Measurements from ENCODE around the gene ZBTB38.

ZBTB38 gene

DNA sequence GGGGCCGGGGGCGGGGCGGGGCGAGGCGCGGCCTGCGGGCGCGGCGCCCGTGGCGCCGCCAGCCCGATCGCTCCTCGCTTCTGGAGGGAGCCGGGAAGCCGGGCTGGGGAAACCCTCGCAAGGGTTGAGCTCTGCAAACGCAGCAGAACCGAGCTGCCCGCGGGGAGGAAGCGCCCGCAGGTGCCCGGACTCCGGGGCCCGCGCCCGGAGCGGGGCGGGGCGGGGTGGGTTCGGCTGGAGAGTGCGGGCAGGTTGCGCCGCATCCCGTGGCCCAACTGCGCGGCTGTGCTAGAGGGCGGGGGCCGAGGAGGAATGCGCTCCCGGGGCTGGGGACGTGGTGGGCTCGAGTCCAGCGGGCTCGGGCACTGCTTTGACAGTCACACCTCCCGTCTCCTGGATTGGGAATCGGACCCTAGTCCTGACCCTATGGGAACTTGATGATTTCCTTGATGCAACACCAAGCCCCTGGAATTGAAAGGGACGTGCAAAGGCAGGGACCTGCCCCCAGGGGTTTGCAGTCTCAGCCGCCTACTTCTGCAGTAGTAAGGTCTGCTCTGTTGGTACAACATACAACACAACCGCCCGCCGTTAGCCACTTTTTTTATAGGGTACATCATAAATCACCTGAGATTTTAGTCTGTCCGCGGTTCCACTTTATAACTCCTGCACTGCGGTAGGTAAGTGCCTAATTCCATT, 34.3 kb downstream of the ZBTB38 start:
- CTCF ChIA-PET, result interaction anchor here (1.2 kb wide), 2 partner anchors 10 to 37 kb away, joined by 3 to 4 read pairs; no protein-coding TSS in a partner anchor
- no peaks in the 10 kb centered on the region for H3K27me3 Mint-ChIP-seq
- peak; percentile 56 for DNase-seq
- H3K4me3 Mint-ChIP-seq, result peak overlapping the region; percentile 85
- peaks cover 26% of the 10 kb centered on the region for H3K4me1 Mint-ChIP-seq
- no peaks in the 10 kb centered on the region for H3K9me3 Mint-ChIP-seq
- H3K27ac Mint-ChIP-seq, result peak overlapping the region; percentile 86
- H3K36me3 Mint-ChIP-seq, result peaks cover 39% of the 10 kb centered on the region

GRCh38 chr3:141403576-141403975, 35.3 kb downstream of the ZBTB38 start:
- Mint-ChIP-seq H3K4me3 (peak overlapping the region; percentile 35), H3K27me3 (no peaks in the 10 kb centered on the region), H3K36me3 (peaks cover 44% of the 10 kb centered on the region), H3K9me3 (no peaks in the 10 kb centered on the region), H3K27ac (no peak overlapping the region), H3K4me1 (peaks cover 28% of the 10 kb centered on the region)
- no peak for DNase-seq
- CTCF ChIA-PET, result interaction anchor here (0.8 to 1.5 kb wide), 5 partner anchors 9 to 49 kb away, joined by 3 to 5 read pairs (median 4); no protein-coding TSS in a partner anchor

- Mint-ChIP-seq H3K4me3 (no peak overlapping the region), H3K4me1 (peaks cover 36% of the 10 kb centered on the region)
These were observed 36.7 kb downstream of the ZBTB38 start for GRCh38 chr3:141405025-141405424.

GRCh38 chr3:141405591-141405990, 37.3 kb downstream of the ZBTB38 start:
- peaks cover 41% of the 10 kb centered on the region for H3K4me1 Mint-ChIP-seq
- DNase-seq, result no peak
- CTCF ChIA-PET, result interaction anchor here (0.8 to 1.2 kb wide), 3 partner anchors 36 to 45 kb away, joined by 3 to 5 read pairs (median 4); no protein-coding TSS in a partner anchor
- peaks cover 51% of the 10 kb centered on the region for H3K36me3 Mint-ChIP-seq
- H3K9me3 Mint-ChIP-seq, result no peaks in the 10 kb centered on the region
- H3K4me3 Mint-ChIP-seq, result no peak overlapping the region
- no peaks in the 10 kb centered on the region for H3K27me3 Mint-ChIP-seq
- H3K27ac Mint-ChIP-seq, result no peak overlapping the region

More at GRCh38 chr3:141405025-141405424, 36.7 kb downstream of the ZBTB38 start:
- DNase-seq, result no peak
- Mint-ChIP-seq H3K27ac (no peak overlapping the region), H3K36me3 (peaks cover 49% of the 10 kb centered on the region), H3K9me3 (no peaks in the 10 kb centered on the region), H3K27me3 (no peaks in the 10 kb centered on the region)
- CTCF ChIA-PET, result interaction anchor here (0.9 to 1.5 kb wide), 3 partner anchors 37 to 44 kb away, joined by 4 to 5 read pairs (median 5); no protein-coding TSS in a partner anchor

DNA sequence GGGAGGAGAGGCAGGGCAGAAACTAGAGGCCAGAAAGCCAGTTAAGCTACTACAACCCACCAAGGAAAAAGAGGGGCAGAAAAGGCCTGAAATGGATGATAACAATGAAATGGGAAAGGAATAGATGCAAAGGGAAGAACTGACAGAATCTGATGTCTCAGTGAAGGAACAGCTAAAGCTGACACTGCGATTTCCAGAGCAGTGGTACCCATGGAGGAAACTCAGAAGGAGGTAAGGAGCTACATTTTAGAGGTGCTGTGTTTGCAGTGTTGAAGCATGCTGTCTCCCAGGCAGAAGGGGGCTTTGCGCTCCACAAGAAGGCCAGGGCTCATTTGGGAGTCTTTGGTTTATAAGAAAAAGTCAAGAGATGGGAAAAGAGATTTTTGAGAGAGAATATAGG, 38.0 kb downstream of the ZBTB38 start:
- H3K36me3 Mint-ChIP-seq, result peaks cover 51% of the 10 kb centered on the region

GRCh38 chr3:141407047-141407446, 38.7 kb downstream of the ZBTB38 start:
- H3K9me3 Mint-ChIP-seq, result no peaks in the 10 kb centered on the region
- H3K36me3 Mint-ChIP-seq, result peaks cover 53% of the 10 kb centered on the region
- no peak overlapping the region for H3K27ac Mint-ChIP-seq
- CTCF ChIA-PET, result interaction anchor here (1.0 kb wide), 1 partner anchor 175 kb away, joined by 3 read pairs; no protein-coding TSS in a partner anchor
- H3K4me3 Mint-ChIP-seq, result no peak overlapping the region
- H3K4me1 Mint-ChIP-seq, result peaks cover 52% of the 10 kb centered on the region
- no peaks in the 10 kb centered on the region for H3K27me3 Mint-ChIP-seq
- no peak for DNase-seq

More for the DNA sequence above, 38.0 kb downstream of the ZBTB38 start:
- Mint-ChIP-seq H3K4me3 (no peak overlapping the region), H3K27me3 (no peaks in the 10 kb centered on the region), H3K27ac (no peak overlapping the region), H3K4me1 (peaks cover 47% of the 10 kb centered on the region), H3K9me3 (no peaks in the 10 kb centered on the region)
- no peak for DNase-seq
- CTCF ChIA-PET, result interaction anchor here (0.8 to 1.2 kb wide), 3 partner anchors 36 to 174 kb away, joined by 3 to 5 read pairs (median 3); no protein-coding TSS in a partner anchor

DNA sequence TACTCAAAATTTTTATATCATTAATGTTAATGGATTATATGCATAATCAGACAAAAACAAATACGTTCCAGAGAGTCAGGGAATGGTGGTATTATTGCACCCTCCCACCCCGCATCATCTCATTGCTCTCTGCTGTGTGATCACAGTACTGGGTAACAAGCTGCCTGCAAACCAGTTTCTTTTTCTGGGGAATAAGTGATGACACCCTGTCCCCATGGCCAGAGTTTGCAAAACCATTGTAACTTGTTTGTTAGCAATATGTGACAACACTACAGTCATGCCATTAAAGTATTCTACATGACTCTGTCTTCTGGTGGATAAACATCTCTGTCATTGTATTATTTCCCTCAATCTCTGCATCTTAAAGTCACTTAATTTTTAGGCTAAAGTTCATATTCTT, 39.5 kb downstream of the ZBTB38 start:
- CTCF ChIA-PET, result no interaction called here
- H3K9me3 Mint-ChIP-seq, result no peaks in the 10 kb centered on the region
- H3K4me3 Mint-ChIP-seq, result no peak overlapping the region
- no peak overlapping the region for H3K27ac Mint-ChIP-seq
- no peak for DNase-seq
- peaks cover 57% of the 10 kb centered on the region for H3K4me1 Mint-ChIP-seq
- peaks cover 54% of the 10 kb centered on the region for H3K36me3 Mint-ChIP-seq
- H3K27me3 Mint-ChIP-seq, result no peaks in the 10 kb centered on the region

DNA sequence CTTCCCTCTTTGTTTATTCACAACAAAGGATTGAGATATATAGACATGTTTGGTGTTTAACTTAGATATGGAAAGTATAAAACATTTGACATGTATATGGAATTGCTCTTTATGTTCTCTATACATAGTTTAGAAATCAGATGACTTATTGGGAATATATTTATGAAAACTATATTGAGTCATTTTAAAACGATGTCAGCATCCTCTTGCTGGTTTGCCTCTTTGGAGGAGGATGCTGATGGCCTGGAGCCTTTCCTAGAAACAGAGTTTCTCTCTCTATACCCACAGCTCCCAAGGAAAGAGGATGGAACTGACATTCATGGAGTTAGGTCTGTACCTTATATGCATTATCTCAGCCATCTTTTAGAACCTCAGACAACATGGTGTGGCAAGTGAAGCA, 40.3 kb downstream of the ZBTB38 start:
- no peak for DNase-seq
- CTCF ChIA-PET, result interaction anchor here (0.9 kb wide), 1 partner anchor 34 kb away, joined by 3 read pairs; no protein-coding TSS in a partner anchor
- Mint-ChIP-seq H3K27ac (no peak overlapping the region), H3K36me3 (peaks cover 58% of the 10 kb centered on the region), H3K27me3 (no peaks in the 10 kb centered on the region), H3K4me3 (no peak overlapping the region), H3K9me3 (no peaks in the 10 kb centered on the region), H3K4me1 (peaks cover 61% of the 10 kb centered on the region)

GRCh38 chr3:141409940-141410241, 41.6 kb downstream of the ZBTB38 start:
- Mint-ChIP-seq H3K4me3 (no peak overlapping the region), H3K9me3 (no peaks in the 10 kb centered on the region), H3K27me3 (no peaks in the 10 kb centered on the region), H3K4me1 (peaks cover 67% of the 10 kb centered on the region), H3K27ac (peak overlapping the region; percentile 98), H3K36me3 (peaks cover 57% of the 10 kb centered on the region)
- no peak for DNase-seq
- CTCF ChIA-PET, result interaction anchor here (1.0 to 1.6 kb wide), 4 partner anchors 9 to 99 kb away, joined by 3 to 6 read pairs (median 3); no protein-coding TSS in a partner anchor

- H3K4me3 Mint-ChIP-seq, result no peak overlapping the region
- H3K27me3 Mint-ChIP-seq, result no peaks in the 10 kb centered on the region
- H3K36me3 Mint-ChIP-seq, result peaks cover 56% of the 10 kb centered on the region
- H3K9me3 Mint-ChIP-seq, result no peaks in the 10 kb centered on the region
- DNase-seq, result no peak
- peak overlapping the region; percentile 98 for H3K27ac Mint-ChIP-seq
- CTCF ChIA-PET, result interaction anchor here (1.0 to 1.6 kb wide), 4 partner anchors 9 to 99 kb away, joined by 3 to 6 read pairs (median 3); no protein-coding TSS in a partner anchor
- peaks cover 69% of the 10 kb centered on the region for H3K4me1 Mint-ChIP-seq
These were observed 42.1 kb downstream of the ZBTB38 start for GRCh38 chr3:141410408-141410807.

GRCh38 chr3:141410846-141411245, 42.5 kb downstream of the ZBTB38 start:
- H3K27me3 Mint-ChIP-seq, result no peaks in the 10 kb centered on the region
- H3K4me3 Mint-ChIP-seq, result no peak overlapping the region
- peak overlapping the region; percentile 98 for H3K27ac Mint-ChIP-seq

GRCh38 chr3:141411251-141411771, 43.0 kb downstream of the ZBTB38 start:
- peak overlapping the region; percentile 31 for H3K4me3 Mint-ChIP-seq

More at GRCh38 chr3:141410846-141411245, 42.5 kb downstream of the ZBTB38 start:
- H3K4me1 Mint-ChIP-seq, result peaks cover 66% of the 10 kb centered on the region
- no peaks in the 10 kb centered on the region for H3K9me3 Mint-ChIP-seq
- CTCF ChIA-PET, result interaction anchor here (1.0 to 1.6 kb wide), 4 partner anchors 10 to 100 kb away, joined by 3 to 6 read pairs (median 3); no protein-coding TSS in a partner anchor
- peaks cover 55% of the 10 kb centered on the region for H3K36me3 Mint-ChIP-seq
- no peak for DNase-seq

DNA sequence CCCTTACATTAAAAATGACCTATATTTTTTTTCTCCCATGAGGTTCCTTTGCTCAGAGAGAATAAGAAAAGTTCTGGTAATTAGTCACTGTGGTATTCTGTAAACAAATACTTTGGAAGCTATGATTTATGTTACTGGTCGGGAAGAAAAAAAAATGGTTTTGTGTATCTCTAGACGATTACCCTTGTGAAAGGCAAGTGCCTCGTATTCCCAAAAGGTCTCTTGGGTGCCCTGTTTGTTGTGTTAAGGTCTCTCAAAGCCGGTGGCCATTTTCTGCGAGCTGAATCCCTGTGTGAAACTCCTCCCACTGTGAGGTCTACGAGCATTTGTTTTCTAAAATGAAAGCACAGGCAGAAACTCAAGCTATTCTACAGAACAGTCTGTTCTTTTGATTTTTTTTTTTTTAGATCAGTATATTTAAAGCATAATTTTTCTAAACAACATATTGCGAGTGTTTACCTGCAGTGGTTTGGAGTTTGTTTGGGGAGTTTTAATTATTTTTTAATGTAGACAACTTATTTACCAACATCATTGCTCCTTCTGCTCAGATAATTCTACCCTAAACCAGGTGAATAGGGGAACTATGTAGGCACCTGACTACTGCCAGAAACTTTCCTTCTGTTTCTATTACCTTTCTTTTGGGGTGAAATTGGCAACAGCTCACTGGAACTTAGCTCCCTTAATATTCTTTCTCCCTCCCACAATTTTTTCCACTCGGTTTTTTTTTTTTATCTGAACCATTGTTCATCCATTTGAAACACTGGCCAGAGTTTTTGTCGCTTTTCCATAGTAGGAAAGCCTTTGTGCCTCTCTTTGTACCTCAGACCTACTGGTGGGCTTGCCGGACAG, 44.0 kb downstream of the ZBTB38 start:
- DNase-seq, result peak; percentile 70
- Mint-ChIP-seq H3K9me3 (no peaks in the 10 kb centered on the region), H3K4me3 (peak overlapping the region; percentile 66), H3K27ac (peak overlapping the region; percentile 98), H3K36me3 (peaks cover 52% of the 10 kb centered on the region), H3K27me3 (no peaks in the 10 kb centered on the region), H3K4me1 (peaks cover 63% of the 10 kb centered on the region)
- CTCF ChIA-PET, result interaction anchor here (0.9 to 1.8 kb wide), 7 partner anchors 9 to 107 kb away, joined by 3 to 10 read pairs (median 4); no protein-coding TSS in a partner anchor

More at GRCh38 chr3:141411251-141411771, 43.0 kb downstream of the ZBTB38 start:
- H3K27me3 Mint-ChIP-seq, result no peaks in the 10 kb centered on the region
- peaks cover 52% of the 10 kb centered on the region for H3K36me3 Mint-ChIP-seq
- H3K9me3 Mint-ChIP-seq, result no peaks in the 10 kb centered on the region
- peak overlapping the region; percentile 98 for H3K27ac Mint-ChIP-seq
- CTCF ChIA-PET, result interaction anchor here (1.2 to 1.8 kb wide), 5 partner anchors 10 to 106 kb away, joined by 3 to 10 read pairs (median 4); no protein-coding TSS in a partner anchor
- peaks cover 63% of the 10 kb centered on the region for H3K4me1 Mint-ChIP-seq
- peak; percentile 59 for DNase-seq

Measured in activated naive CD4-positive, alpha-beta T cell treated with anti-CD3 and anti-CD28 coated beads, Interleukin-2, amount 10 ng/mL, durations not matched to agents 7 days and 5 days (primary cell).